HepG2 (cell line): ENCODE results near the gene RPL22L1. TPM values are rescaled to one million over a fixed set of nuclear protein-coding genes. Genes with fewer than 3 reads are reported as not detected.

Experiments
- DMAP1 ChIP-seq: IDR thresholded peaks from 2 replicates; pipeline ENCODE4 v1.6.1; 2016
- HIVEP1 ChIP-seq: sonication (generic); formaldehyde crosslinking; IDR thresholded peaks from 2 replicates; pipeline ENCODE4 v1.4.0; 2020; ENCODE audit warnings: mild to moderate bottlenecking, missing genetic modification reagents
- HNRNPUL1 ChIP-seq: fragments of 200-400 bp; formaldehyde crosslinking; IDR thresholded peaks from 2 replicates; pipeline ENCODE4 v1.6.1; 2017; ENCODE audit warnings: low read depth, mild to moderate bottlenecking, low read length, moderate library complexity
- NCOR1 ChIP-seq: fragments of 200-600 bp; sonication (generic); IDR thresholded peaks from 2 replicates; pipeline ENCODE4 v1.7.0; 2017; ENCODE audit warnings: antibody characterized with exemption, low read length, borderline replicate concordance
- NFKB2 ChIP-seq: sonication (generic); formaldehyde crosslinking; IDR thresholded peaks from 2 replicates; pipeline ENCODE4 v1.4.0; 2020; ENCODE audit warnings: missing genetic modification reagents, borderline replicate concordance
- ONECUT2 ChIP-seq: sonication (generic); formaldehyde crosslinking; IDR thresholded peaks from 2 replicates; pipeline ENCODE4 v1.4.0; 2020; ENCODE audit warnings: missing genetic modification reagents
- POLR2AphosphoS5 ChIP-seq: IDR thresholded peaks from 2 replicates; pipeline ENCODE4 v1.6.1; 2012; ENCODE audit warnings: low read depth, low read length
- SP5 ChIP-seq: IDR thresholded peaks from 2 replicates; pipeline ENCODE4 v1.6.1; 2016; ENCODE audit warnings: low read depth, borderline replicate concordance
- YEATS2 ChIP-seq: sonication (generic); formaldehyde crosslinking; IDR thresholded peaks from 2 replicates; pipeline ENCODE4 v1.4.0; 2020; ENCODE audit warnings: missing genetic modification reagents, borderline replicate concordance
- ZFY ChIP-seq: sonication (generic); formaldehyde crosslinking; IDR thresholded peaks from 2 replicates; pipeline ENCODE4 v1.4.0; 2020; ENCODE audit warnings: missing genetic modification reagents
- ZNF33B ChIP-seq: sonication (generic); formaldehyde crosslinking; IDR thresholded peaks from 2 replicates; pipeline ENCODE4 v1.5.1; 2020; ENCODE audit warnings: mild to moderate bottlenecking, missing genetic modification reagents
- polyA plus RNA-seq, 8 experiments: library from polyadenylated mRNA; depleted of rRNA in 3 of 8; stranded (reverse) in 7 of 8; unstranded in 1 of 8; fragments of >200 nt; fragmentation: Illumina TruSeq in 4 of 8; extraction: Trizol in 4 of 8; gene quantifications; 2 replicates each; pipeline versions ENCODE4 v1.2.1 to v1.2.3, GENCODE V29; 2011 to 2016; ENCODE audit warnings: low read depth in 4 of 8, missing spikeins in 1 of 8, mixed read lengths in 1 of 8; ENCODE audit not compliant: insufficient read depth in 1 of 8
- total RNA-seq, 5 experiments: library from RNA; depleted of rRNA; stranded (reverse); fragments of >200 nt; fragmentation: Illumina TruSeq; extraction: Trizol; gene quantifications; 2 replicates each; pipeline ENCODE4 v1.2.3, GENCODE V29; 2016; ENCODE audit warnings: low read depth in 1 of 5
- TF ChIP-seq, protein P1 (sequence below): sonication (generic); formaldehyde crosslinking; IDR thresholded peaks from 2 replicates; pipeline ENCODE4 v1.4.0; 2020; ENCODE audit warnings: low read depth, mild to moderate bottlenecking, missing genetic modification reagents
- TF ChIP-seq, protein P2 (sequence below): sonication (generic); formaldehyde crosslinking; IDR thresholded peaks from 2 replicates; pipeline ENCODE4 v1.5.0; 2020; ENCODE audit warnings: missing genetic modification reagents
- TF ChIP-seq, protein P3 (sequence below): sonication (generic); formaldehyde crosslinking; IDR thresholded peaks from 2 replicates; pipeline ENCODE4 v1.5.1; 2020; ENCODE audit warnings: mild to moderate bottlenecking, missing genetic modification reagents
- TF ChIP-seq, protein P4 (sequence below): sonication (generic); formaldehyde crosslinking; IDR thresholded peaks from 2 replicates; pipeline ENCODE4 v1.5.1; 2020; ENCODE audit warnings: mild to moderate bottlenecking, missing genetic modification reagents, moderate library complexity
- TF ChIP-seq, protein P5 (sequence below), 2 experiments: sonication (generic) in 1 of 2; formaldehyde crosslinking in 1 of 2; IDR thresholded peaks; 2 replicates each; pipeline versions ENCODE4 v1.6.1 to v1.9.0; 2014 to 2022; ENCODE audit warnings: antibody characterized with exemption in 1 of 2, borderline replicate concordance in 1 of 2, inconsistent platforms in 1 of 2, low read depth in 1 of 2, missing genetic modification reagents in 1 of 2

Gene RPL22L1
- total and polyA plus RNA-seq, 2 of the 13 experiments (the other 11 are each of a cell fraction or from before 2014, with no cell fraction given): 42.7 to 152 TPM

DNA sequence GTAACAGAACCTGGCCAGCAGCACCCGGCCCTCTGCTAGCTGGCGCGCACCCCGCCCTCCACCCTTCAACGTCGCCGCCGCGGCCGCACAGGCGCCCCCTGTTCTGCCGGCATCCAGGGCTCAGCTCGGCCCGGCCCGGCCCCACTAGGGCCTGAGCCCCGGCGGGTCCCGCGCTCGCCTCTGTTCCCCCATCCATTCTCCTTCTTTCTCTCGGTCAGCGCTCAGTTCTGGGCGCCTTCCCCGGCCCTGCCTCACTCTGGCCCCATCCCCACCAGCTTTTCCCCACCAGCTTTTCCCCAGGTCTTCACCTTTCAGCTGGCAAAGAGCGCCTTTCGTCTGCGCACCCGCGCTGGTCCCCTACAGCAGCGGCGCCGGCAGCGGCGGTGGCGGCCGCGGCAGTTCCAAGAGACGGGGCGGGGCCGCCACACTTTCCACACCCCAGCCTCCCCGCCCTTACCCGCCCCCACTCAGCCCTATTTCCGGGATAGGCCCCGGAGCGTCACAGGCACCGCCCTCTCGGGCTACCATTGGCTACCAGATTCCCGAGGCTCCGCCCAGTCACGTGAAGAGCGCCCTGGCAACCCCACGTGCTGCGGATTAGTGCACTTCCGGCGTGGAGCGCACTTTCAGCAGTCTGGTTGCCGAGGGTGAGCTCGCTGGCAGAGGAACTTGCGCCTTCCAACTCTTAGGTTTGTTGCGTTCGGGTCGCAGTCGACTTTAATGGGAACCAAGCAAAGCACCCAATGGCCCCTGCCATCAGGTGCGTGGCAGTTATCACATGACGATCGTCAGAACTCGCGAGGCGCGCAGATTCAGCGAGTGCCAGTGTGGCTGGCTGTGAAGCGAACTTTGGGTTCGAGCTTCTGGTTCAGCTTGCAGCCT, 38.5 kb upstream of the RPL22L1 start, which contains the start of gene EIF5A2 (continued):
- TF ChIP-seq, protein P1, sequence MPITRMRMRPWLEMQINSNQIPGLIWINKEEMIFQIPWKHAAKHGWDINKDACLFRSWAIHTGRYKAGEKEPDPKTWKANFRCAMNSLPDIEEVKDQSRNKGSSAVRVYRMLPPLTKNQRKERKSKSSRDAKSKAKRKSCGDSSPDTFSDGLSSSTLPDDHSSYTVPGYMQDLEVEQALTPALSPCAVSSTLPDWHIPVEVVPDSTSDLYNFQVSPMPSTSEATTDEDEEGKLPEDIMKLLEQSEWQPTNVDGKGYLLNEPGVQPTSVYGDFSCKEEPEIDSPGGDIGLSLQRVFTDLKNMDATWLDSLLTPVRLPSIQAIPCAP (CRISPR knock-in tag): no peak
- TF ChIP-seq NCOR1 (no peak), ZNF33B (peak; percentile 29; the same call in 1 of the 2 replicates), SP5 (CRISPR knock-in tag) (peak; percentile 62; the same call in 1 of the 2 replicates), HNRNPUL1 (no peak), POLR2AphosphoS5 (peak; percentile 35), NFKB2 (CRISPR knock-in tag) (0 out of 2 replicates have a peak, but pooled peaks have one; percentile 61), YEATS2 (CRISPR knock-in tag) (peak; percentile 62; the same call in 1 of the 2 replicates), HIVEP1 (peak; percentile 87; the same call in 1 of the 2 replicates), ZFY (peak; percentile 71), ONECUT2 (no peak), DMAP1 (peak; percentile 67; the same call in 1 of the 2 replicates)
- TF ChIP-seq, protein P2, sequence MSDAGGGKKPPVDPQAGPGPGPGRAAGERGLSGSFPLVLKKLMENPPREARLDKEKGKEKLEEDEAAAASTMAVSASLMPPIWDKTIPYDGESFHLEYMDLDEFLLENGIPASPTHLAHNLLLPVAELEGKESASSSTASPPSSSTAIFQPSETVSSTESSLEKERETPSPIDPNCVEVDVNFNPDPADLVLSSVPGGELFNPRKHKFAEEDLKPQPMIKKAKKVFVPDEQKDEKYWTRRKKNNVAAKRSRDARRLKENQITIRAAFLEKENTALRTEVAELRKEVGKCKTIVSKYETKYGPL (CRISPR knock-in tag): peak; percentile 31; the same call in 1 of the 2 replicates
- TF ChIP-seq, protein P3, sequence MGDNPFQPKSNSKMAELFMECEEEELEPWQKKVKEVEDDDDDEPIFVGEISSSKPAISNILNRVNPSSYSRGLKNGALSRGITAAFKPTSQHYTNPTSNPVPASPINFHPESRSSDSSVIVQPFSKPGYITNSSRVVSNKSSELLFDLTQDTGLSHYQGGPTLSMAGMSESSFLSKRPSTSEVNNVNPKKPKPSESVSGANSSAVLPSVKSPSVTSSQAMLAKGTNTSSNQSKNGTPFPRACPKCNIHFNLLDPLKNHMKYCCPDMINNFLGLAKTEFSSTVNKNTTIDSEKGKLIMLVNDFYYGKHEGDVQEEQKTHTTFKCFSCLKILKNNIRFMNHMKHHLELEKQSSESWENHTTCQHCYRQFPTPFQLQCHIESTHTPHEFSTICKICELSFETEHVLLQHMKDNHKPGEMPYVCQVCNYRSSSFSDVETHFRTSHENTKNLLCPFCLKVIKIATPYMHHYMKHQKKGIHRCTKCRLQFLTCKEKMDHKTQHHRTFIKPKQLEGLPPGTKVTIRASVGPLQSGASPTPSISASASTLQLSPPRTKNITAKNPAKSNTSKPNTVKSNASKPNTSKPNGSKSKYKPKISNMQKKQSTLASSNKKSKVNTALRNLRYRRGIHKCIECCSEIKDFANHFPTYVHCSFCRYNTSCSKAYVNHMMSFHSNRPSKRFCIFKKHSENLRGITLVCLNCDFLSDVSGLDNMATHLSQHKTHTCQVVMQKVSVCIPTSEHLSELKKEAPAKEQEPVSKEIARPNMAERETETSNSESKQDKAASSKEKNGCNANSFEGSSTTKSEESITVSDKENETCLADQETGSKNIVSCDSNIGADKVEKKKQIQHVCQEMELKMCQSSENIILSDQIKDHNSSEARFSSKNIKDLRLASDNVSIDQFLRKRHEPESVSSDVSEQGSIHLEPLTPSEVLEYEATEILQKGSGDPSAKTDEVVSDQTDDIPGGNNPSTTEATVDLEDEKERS (CRISPR knock-in tag): 0 out of 2 replicates have a peak, but pooled peaks have one; percentile 31
- TF ChIP-seq, protein P4, sequence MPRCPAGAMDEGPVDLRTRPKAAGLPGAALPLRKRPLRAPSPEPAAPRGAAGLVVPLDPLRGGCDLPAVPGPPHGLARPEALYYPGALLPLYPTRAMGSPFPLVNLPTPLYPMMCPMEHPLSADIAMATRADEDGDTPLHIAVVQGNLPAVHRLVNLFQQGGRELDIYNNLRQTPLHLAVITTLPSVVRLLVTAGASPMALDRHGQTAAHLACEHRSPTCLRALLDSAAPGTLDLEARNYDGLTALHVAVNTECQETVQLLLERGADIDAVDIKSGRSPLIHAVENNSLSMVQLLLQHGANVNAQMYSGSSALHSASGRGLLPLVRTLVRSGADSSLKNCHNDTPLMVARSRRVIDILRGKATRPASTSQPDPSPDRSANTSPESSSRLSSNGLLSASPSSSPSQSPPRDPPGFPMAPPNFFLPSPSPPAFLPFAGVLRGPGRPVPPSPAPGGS (CRISPR knock-in tag): no peak
- TF ChIP-seq, protein P5, sequence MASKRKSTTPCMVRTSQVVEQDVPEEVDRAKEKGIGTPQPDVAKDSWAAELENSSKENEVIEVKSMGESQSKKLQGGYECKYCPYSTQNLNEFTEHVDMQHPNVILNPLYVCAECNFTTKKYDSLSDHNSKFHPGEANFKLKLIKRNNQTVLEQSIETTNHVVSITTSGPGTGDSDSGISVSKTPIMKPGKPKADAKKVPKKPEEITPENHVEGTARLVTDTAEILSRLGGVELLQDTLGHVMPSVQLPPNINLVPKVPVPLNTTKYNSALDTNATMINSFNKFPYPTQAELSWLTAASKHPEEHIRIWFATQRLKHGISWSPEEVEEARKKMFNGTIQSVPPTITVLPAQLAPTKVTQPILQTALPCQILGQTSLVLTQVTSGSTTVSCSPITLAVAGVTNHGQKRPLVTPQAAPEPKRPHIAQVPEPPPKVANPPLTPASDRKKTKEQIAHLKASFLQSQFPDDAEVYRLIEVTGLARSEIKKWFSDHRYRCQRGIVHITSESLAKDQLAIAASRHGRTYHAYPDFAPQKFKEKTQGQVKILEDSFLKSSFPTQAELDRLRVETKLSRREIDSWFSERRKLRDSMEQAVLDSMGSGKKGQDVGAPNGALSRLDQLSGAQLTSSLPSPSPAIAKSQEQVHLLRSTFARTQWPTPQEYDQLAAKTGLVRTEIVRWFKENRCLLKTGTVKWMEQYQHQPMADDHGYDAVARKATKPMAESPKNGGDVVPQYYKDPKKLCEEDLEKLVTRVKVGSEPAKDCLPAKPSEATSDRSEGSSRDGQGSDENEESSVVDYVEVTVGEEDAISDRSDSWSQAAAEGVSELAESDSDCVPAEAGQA (IDR thresholded peaks at IDR 0.05; ENCODE audit: low read depth): peak; percentile 46
- TF ChIP-seq, protein P5 (CRISPR knock-in tag; IDR thresholded peaks at IDR 0.05; ENCODE audit: borderline replicate concordance): no peak
